Posterior cingulate gyrus (tissue), 11 donors: ENCODE measurements around the gene MEAK7.

ENCODE experiments used
- DNase-seq, 10 donors: peaks; one replicate each; pipeline versions ENCODE4 v3.0.0 to v3.0.0-alpha.2; 2020 to 2021; ENCODE audit warnings: mixed read lengths in 3 of 10
- intact Hi-C: fragments of 100-400 bp; cut with DNase I; formaldehyde crosslinking; loops from one replicate; pipeline ENCODE4 v1.15.1; 2023

Gene MEAK7

DNA sequence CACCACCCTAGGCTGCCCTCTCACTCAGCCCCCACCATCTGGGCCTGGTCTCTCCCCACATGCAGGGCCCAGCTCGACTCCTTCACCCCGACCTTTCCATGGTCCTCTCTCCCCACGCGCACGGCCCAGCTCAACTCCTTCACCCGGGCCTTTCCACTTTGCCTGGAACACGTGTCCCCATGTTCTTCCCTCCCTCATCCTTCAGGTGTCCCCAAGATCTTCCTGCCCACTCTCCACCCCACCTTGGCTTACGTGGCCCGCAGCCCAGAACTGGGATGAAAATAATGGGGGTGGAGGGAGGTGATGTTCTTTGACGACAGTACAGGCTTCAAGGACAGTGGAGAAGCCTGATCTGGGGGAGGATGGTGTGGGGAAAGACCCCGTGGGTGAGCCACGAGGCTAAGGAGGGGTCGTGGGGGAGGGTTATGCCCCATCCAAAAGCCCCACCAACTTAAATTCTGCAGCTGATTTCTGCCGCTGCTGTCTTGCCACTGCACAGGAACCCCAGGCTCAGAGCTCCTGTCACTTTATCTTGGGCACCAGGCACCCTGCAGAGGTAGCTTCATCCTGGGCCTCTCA lies 9.9 kb upstream of the MEAK7 start:
- no peak for DNase-seq

DNA sequence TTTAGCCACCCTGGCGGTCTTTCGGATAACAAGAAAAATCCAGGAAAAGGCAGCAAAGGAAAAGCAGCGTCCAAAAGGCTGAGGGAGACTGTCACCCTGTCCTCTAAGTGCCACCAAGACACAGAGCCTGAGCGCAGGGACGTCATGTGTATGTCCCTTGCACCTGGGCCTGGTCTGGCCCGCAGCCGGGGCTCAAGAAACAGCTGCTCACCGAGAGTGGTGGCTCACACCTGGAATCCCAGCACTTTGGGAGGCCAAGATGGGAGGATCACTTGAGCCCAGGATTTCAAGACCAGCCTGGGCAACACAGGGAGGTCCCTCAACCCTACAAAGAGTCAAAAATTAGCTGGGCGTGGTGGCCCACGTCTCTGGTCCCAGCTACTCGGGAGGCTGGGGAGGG lies 9.2 kb upstream of the MEAK7 start:
- intact Hi-C loops = no loop called here
- DNase-seq = peak in 1 of 10 donors; percentile 39

More for the DNA sequence above, 9.9 kb upstream of the MEAK7 start:
- intact Hi-C loops = no loop called here

- intact Hi-C loops = no loop called here
- DNase-seq = no peak
Observed at GRCh38 chr16:84513123-84513522, 8.7 kb upstream of the MEAK7 start.

GRCh38 chr16:84511831-84512230 lies 7.4 kb upstream of the MEAK7 start:
- intact Hi-C loops = loop anchor here (1.0 to 2.0 kb wide), 2 partner anchors 110 to 213 kb away; no protein-coding TSS in a partner anchor
- no peak for DNase-seq

- intact Hi-C loops = loop anchor here (1.0 to 2.0 kb wide), 2 partner anchors 111 to 214 kb away; no protein-coding TSS in a partner anchor
- DNase-seq = peak; percentile 75 to 97 (median 82)
Observed at GRCh38 chr16:84511180-84511800, 6.8 kb upstream of the MEAK7 start.

- intact Hi-C loops = no loop called here
Observed at GRCh38 chr16:84509032-84509950, 4.8 kb upstream of the MEAK7 start.

DNA sequence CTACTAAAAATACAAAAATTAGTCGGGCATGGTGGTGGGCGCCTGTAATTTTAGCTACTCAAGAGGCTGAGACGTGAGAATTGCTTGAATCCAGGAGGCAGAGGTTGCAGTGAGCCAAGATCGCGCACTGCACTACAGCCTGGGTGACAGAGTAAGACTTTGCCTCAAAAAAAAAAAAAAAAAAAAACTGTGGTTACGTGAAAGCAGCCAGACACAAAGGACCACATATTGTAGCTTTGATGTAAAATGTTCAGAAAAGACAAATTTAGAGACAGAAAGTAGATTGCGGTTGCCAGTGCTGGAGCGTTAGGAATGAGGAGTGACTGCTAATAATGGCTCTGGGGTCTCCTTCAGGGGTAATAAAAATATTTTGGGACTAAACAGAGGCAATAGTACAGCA lies 4.0 kb upstream of the MEAK7 start:
- intact Hi-C loops = no loop called here

More at GRCh38 chr16:84509032-84509950, 4.8 kb upstream of the MEAK7 start:
- DNase-seq = peak in 2 of 10 donors; percentile 55 to 69

DNA sequence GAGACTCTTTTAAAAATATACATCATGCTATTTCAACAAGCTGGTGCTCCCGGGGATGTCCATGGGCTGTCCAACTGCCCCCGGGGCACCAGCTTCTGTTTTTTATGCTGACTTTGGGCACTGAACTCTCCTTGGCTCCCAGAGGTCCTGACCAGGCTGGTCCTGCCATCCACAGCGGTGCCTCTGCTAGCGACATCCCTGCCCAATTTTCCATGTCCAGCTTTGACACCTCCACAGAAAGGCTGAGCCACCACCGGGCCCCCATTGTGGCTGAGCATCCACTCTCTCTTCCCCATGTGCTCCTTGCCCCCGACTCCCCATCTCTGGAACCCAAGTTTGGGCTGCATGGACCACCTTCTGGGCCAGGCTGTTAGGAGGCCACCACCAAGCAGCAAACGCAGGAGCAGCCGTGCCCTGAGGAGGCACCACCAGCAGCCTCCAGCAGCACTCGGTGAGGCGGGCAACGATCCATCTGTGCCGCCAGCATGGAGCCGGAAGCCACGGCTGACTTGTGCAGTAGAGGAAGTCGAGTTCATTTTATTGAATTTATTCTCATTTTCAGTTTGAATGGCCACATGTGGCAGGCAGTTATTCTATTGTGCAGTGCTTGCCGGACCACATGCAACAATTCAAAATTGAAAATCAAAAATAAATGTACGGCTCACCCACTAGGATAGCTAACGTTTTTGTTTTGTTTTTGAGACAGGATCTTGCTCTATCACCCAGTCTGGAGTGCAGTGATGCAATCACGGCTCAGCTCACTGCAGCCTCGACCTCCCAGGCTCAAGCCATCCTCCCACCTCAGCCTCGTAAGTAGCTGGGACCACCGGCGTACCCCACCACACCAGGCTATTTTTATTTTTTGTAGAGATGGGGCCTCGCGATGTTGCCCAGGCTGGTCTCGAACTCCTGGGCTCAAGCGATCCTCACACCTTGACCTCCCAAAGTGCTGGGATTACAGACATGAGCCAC lies 2.8 kb upstream of the MEAK7 start:
- DNase-seq = peak in 3 of 10 donors; percentile 51 to 76 (median 75)
- intact Hi-C loops = no loop called here

More for the DNA sequence above, 4.0 kb upstream of the MEAK7 start:
- DNase-seq = peak in 2 of 10 donors; percentile 18 to 35

GRCh38 chr16:84505249-84506187 lies 1.1 kb upstream of the MEAK7 start:
- intact Hi-C loops = no loop called here
- DNase-seq = peak in 3 of 10 donors; percentile 59 to 72 (median 63)

DNA sequence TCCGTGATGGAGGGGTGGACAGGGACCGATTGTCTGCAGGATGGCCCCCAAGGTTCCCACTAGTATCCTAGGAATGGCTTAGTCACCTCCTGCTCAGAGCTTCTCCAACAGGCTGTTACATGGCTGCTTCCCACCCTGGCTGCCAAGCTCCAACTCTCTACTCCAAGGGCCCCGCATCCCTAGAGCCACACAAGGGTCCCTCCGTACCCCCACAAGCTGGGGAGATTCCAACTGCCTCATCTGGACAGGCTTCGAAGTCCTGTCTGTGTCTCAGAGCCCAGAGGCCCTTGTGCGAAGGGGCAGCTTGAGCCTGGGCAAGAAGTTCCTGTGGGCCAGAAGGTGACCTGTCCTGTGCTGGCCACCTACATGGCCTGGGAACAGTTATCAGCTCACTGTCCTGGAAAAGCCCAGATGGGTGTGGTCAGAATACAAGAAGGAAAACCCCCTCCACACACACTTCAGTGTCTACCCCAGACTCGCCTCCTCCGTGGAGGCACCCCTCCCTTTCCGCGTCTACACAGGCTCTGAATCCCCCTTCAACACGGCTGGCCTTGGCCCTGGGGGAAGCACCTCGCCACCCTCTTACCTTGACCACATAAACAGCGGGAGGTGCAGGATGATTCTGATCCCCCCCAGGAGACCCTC lies 586 bp downstream of the MEAK7 start:
- intact Hi-C loops = no loop called here
- DNase-seq = peak in 2 of 10 donors; percentile 71 to 82

GRCh38 chr16:84502581-84502980 lies 1.9 kb downstream of the MEAK7 start:
- DNase-seq = peak in 1 of 10 donors; percentile 12
- intact Hi-C loops = no loop called here

DNA sequence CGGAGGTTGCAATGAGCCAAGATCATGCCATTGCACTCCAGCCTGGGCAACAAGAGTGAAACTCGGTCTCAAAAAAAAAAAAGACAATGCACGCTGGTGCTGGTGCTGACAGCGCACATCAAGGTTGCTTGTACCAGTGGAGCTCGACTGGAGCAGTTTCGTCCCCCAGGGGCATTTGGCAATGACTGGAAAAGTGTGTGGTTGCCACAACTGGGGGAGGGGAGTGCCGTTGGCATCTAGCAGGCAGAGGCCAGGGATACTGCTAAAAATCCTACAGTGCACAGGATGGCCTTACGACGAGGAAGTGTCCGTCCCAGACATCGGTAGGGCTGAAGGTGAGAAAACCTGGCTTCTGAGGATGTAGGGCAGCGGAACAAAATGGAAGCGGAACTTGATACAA lies 2.4 kb downstream of the MEAK7 start:
- peak in 1 of 10 donors; percentile 20 for DNase-seq
- intact Hi-C loops = no loop called here

GRCh38 chr16:84501077-84501735 lies 3.3 kb downstream of the MEAK7 start:
- intact Hi-C loops = no loop called here
- peak in 2 of 10 donors; percentile 62 to 84 for DNase-seq

DNA sequence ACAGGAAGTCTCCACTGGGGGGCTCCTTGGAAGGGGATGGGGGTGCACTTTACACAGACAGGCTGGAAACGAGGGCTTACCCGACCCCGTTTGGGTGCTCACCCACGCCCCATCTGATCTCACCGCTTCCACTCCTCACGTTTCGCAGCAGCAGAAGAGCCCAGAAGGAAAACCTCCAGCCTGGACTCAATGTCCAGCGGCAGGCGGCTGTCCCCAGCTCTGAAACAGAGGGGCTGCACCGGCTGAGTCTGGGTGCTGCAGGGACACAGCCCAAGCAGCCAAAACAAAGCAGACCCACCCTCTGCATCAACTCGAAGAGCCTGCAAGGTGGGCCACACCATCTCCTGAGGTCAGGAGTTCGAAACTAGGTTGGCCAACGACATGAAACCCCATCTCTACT lies 3.9 kb downstream of the MEAK7 start:
- peak in 2 of 10 donors; percentile 21 to 44 for DNase-seq
- intact Hi-C loops = no loop called here

DNA sequence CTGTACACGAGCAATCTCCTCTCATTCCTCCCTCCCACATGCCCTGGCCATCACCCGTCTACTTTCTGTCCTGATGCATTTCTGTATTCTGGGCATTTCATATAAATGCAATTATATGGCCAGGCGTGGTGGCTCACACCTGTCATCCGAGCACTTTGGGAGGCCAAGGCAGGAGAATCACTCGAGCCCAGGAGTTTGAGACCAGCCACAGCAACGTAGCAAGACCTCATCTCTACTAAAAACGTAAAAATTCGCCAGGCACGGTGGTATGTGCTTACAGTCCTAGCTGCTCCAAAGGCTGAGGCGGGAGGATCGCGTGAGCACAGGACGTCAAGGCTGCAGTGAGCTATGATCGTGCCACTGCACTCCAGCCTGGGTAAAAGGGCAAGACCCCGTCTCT lies 4.8 kb downstream of the MEAK7 start:
- peak in 1 of 10 donors; percentile 12 for DNase-seq
- intact Hi-C loops = no loop called here

- peak in 2 of 10 donors; percentile 55 to 62 for DNase-seq
- intact Hi-C loops = no loop called here
Observed at GRCh38 chr16:84498859-84499620, 5.4 kb downstream of the MEAK7 start.

- DNase-seq = peak in 1 of 10 donors; percentile 33
- intact Hi-C loops = no loop called here
Observed at GRCh38 chr16:84498223-84498610, 6.2 kb downstream of the MEAK7 start.
